Stimulated activated CD8-positive, alpha-beta memory T cell treated with anti-CD3 and anti-CD28 coated beads, Interleukin-15, amount 100 ng/mL, for 4 hours (primary cell): ENCODE data around the gene F13B.
"Not testable (repeated sequence)": the region's sequence is repeated elsewhere in the genome, so short reads cannot be mapped to it uniquely, and the experiment has no call there.

Source experiments
- DNase-seq, 2 donors: peaks; one replicate each; pipeline ENCODE4 v3.0.0-alpha.2; 2020; ENCODE audit warnings: low read depth in 2 of 2

The F13B gene

GRCh38 chr1:197042676-197043341 lies 24.3 kb downstream of the F13B start:
- DNase-seq: no peak

DNA sequence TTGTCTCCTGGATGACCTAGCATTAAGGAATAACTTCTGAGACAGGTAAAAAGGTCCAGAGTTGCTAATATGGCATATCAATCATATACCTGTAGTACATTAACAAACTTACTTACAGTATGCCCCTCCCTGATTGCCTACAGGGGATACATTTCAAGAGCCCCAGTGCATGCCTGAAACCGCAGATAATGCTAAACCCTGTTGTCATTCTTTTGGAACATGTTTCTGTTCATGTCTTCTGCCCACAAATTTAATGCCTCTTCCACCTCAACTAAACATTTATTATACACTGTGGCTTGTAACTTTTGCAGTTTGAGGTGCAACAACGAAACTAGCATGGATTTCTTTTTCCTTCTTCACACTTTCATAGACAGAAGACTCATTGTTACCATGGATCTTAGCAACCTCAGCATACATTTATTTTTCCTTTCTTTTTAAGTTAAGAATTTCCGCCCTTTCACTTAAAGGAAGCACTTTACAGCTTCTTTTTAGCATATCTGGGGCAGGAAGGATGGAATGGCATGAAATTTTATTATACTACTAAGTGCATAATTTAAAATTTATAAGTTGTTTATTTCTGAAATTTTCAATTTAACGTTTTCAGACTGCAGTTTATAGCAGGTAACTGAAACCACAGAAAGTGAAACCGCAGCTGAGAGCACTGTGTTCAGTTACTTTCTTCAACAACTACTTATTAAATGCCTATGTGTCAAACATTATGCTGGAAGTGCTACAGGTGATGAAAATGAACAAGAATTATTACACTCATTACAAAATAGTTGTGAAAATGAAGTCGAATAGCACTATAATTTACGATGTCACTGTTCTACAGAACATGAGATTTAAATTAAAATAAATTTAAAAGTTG lies 25.3 kb downstream of the F13B start:
- no peak for DNase-seq

- no peak for DNase-seq
These were observed 30.2 kb downstream of the F13B start for GRCh38 chr1:197036861-197037260.

- DNase-seq: not testable (repeated sequence)
These were observed 32.3 kb downstream of the F13B start for GRCh38 chr1:197034631-197035339.

- no peak for DNase-seq
These were observed 37.3 kb downstream of the F13B start for GRCh38 chr1:197029749-197030148.

- no peak for DNase-seq
These were observed 39.7 kb downstream of the F13B start for GRCh38 chr1:197027359-197027758.

- DNase-seq: no peak
These were observed 42.6 kb downstream of the F13B start for GRCh38 chr1:197024460-197024859.

- no peak for DNase-seq
These were observed 45.3 kb downstream of the F13B start for GRCh38 chr1:197021716-197022115.

- no peak for DNase-seq
These were observed 49.4 kb downstream of the F13B start for GRCh38 chr1:197017558-197018146.

DNA sequence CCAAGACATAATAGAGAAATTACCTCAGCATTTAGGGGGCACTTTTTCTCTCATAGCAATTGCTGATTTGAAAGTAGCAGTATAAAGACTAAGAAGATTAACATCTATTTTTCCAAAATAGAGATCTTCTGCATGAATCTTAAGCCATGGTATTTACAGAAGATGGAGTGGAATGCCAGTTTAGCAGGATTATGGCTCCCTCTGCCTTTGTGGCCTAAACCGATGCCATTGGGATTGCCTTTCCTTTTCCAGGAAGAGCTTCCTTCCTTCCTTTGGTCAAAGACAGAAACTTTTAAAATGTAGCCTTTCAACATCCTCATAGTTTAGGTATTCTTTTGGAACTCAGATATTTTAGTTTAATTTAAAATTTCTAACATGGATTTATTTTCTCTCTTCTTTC lies 50.3 kb downstream of the F13B start:
- DNase-seq: no peak

- no peak for DNase-seq
These were observed 53.8 kb downstream of the F13B start for GRCh38 chr1:197013234-197013633.

GRCh38 chr1:197011614-197012013 lies 55.4 kb downstream of the F13B start:
- DNase-seq: no peak

DNA sequence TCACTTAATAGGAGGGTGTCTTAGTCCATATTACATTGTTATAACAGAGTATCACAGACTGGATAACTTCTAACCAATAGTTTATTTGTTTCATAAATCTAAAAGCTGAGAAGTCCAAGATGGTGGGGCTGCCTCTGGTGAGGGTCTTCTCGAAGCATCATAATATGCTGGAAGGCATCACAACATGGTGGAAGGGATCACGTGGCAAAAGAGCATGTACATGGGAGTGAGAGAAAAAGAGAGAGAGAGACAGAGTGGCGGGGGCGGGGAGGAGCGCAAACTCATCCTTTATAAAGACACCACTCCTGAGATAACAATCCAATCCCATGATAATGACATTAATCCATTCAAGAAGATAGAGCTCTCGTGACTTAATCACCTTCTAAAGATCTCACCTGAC lies 58.2 kb downstream of the F13B start:
- DNase-seq: no peak

- DNase-seq: no peak
These were observed 63.9 kb downstream of the F13B start for GRCh38 chr1:197003132-197003531.

DNA sequence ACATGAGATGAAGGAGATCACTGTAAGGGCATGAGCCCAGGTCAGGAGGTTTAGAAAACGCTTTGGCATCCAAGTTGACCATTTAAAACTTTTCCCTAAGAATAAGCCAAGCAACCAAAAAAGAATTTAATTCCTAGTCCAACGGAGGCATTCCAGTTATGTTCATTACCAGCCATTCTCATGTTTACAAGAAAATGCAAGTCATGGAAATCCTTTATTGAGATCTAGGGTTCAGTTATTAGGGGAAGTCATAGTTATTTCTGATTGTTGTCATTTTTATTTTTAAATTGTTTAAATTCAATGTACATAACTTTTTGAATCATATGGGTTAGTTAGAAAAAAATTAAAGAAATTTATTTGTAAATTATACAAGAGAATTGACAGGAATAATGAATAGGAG lies 65.2 kb downstream of the F13B start:
- no peak for DNase-seq

DNA sequence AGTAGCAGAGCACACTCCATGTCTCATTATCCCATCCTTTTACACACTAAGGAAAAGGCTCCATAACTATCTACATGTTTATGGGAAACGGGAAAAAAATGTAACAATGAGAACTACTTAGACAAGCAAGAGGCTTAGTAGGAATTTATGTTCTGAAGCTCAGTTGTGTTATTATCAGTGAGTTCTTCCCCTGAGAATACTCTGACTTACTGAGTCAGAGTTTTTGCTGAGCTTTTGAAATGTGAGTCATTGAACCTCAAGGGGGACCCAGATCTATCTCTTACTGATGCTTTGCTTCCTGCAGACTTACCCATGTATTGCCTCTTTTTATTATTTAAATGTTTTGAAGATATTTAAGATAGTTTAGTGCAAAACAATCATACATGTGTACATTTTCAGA lies 69.6 kb downstream of the F13B start:
- no peak for DNase-seq

- DNase-seq: no peak
These were observed 73.1 kb downstream of the F13B start for GRCh38 chr1:196993916-196994315.

- not testable (repeated sequence) for DNase-seq
These were observed 75.0 kb downstream of the F13B start for GRCh38 chr1:196991919-196992651.
